Large intestine (tissue), 3 donors: ENCODE data around the gene EIF3F. TPM values are rescaled to one million over a fixed set of nuclear protein-coding genes. Genes with fewer than 3 reads are reported as not detected.

Experiments used
- DNase-seq, 2 donors: peaks; one replicate each; pipeline versions ENCODE4 v3.0.0 to v3.0.0-alpha.2; 2013
- H3K27ac ChIP-seq: one replicate; pipeline ENCODE4 v1.5.1; 2013; ENCODE audit warnings: low read length
- H3K27me3 ChIP-seq: 2 replicates; pipeline ENCODE4 v1.6.1; 2013; ENCODE audit warnings: low read length; ENCODE audit not compliant: control insufficient read depth, insufficient read depth
- H3K36me3 ChIP-seq: 2 replicates; pipeline ENCODE4 v1.6.1; 2013; ENCODE audit warnings: low read length; ENCODE audit not compliant: control insufficient read depth, insufficient read depth
- H3K4me1 ChIP-seq: one replicate; pipeline ENCODE4 v1.6.1; 2013; ENCODE audit warnings: low read length; ENCODE audit not compliant: control insufficient read depth, insufficient read depth
- H3K4me3 ChIP-seq: one replicate; pipeline ENCODE4 v1.5.1; 2013; ENCODE audit warnings: low read length
- H3K9me3 ChIP-seq: one replicate; pipeline ENCODE4 v1.6.1; 2013; ENCODE audit warnings: mild to moderate bottlenecking, low read depth, low read length, moderate library complexity; ENCODE audit not compliant: control insufficient read depth
- WGBS: methylation state at CpG from one replicate; pipeline ENCODE4 v1.1.5; 2013; ENCODE audit warnings: low lambda C conversion rate; ENCODE audit not compliant: insufficient coverage; 5-methylcytosine and 5-hydroxymethylcytosine counted together
- polyA plus RNA-seq: library from polyadenylated mRNA; unstranded; fragments of 120-200 nt; gene quantifications from one replicate; pipeline ENCODE4 v1.2.1, GENCODE V29; 2013

Gene EIF3F
- polyA plus RNA-seq, 1 donor: 357 TPM

DNA sequence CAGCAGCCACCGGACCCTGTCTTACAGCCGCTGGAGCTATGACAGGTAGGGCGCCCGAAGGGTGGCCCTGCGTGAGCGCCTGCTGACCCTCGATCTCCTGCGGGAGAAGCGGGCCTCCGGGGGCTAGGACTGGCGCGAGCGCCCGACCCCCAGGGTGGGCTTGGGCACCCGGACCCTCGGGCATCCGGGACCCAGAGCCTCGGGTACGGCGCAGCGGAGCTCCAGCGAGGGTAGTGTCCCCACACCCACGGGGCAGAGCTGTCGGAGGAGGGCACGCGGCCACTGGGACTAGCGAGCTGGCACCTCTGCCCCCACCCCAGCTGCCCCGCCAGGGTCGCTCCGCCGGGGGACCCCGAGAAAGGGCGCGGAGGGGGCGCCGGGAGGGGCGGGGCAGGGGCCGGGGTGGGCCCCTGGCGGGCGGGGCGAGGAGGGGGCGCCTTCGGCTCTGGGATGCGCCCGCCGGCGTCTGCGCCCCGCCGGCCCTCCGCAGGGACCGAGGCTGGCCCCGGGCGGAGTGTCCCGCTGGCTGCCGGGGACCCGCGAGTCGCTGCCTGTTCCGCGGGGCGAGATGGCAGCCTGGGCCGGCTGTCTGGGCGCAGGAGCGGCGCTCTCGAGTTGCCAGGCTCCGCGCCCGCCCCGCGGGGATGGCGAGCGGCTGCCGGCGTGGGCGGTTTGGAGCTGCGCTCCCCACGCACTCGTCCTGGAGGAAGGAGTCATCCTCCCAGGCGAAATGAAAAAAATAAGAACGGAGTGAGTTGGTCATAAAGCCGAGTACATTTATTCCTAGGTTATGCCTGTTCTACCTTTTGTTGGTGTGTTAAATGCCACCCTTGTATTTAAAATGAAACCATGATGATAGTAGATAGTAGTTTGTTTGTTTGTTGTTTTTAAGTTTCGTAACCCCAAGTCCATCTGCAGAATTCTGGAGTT, 32.4 kb downstream of the EIF3F start:
- H3K27ac ChIP-seq: peak overlapping the region; percentile 56
- WGBS: no CpG with 5 or more reads among the region's 84 CpGs
- H3K36me3 ChIP-seq: no peaks in the 10 kb centered on the region
- peak overlapping the region; percentile 42 for H3K4me3 ChIP-seq
- no peak for DNase-seq
- H3K9me3 ChIP-seq: peaks cover 3% of the 10 kb centered on the region
- H3K27me3 ChIP-seq: peaks cover 65% of the 10 kb centered on the region
- no peaks in the 10 kb centered on the region for H3K4me1 ChIP-seq

DNA sequence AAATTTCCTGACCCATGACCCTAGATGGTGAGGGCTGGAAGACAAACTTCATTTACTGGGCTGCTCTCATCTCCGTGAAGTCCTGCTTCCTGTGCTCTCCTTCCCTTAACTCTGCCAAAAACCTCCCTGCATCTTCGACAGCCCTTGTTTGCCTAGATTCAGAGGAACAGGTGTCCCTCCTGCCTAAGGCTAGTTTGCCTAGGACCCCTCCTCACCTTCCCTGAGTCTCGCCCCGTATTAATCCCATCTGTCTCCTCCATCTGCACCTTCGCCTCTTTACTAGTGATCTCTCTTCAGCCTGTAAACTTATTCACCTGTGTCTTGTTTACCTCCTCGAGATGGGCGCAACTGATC, 33.1 kb downstream of the EIF3F start:
- Histone ChIP-seq H3K27ac (no peak overlapping the region), H3K27me3 (peaks cover 61% of the 10 kb centered on the region)

DNA sequence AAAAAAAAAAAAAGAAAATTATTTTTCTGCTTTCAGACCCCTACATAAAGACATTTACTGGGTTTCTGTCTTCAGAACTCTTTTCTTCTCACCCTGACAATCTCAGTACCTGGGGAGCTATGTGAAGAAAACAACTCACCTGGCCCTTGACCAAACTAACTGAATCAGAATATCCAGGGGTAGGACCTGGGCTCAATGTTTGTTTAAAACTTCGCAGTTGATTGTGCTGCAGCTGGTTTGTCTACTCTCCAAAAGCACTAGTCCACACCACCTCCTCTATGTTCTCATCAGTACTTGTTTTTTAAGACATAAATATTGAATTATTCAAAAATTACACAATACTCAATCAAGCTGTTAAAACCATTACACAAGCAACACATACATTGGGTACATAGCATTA, 34.8 kb downstream of the EIF3F start:
- peaks cover 3% of the 10 kb centered on the region for H3K9me3 ChIP-seq
- H3K4me3 ChIP-seq: no peak overlapping the region
- whole genome bisulfite sequencing: no CpG with 5 or more reads among the region's 1 CpG
- peaks cover 46% of the 10 kb centered on the region for H3K27me3 ChIP-seq
- no peaks in the 10 kb centered on the region for H3K36me3 ChIP-seq
- no peak for DNase-seq
- no peaks in the 10 kb centered on the region for H3K4me1 ChIP-seq
- no peak overlapping the region for H3K27ac ChIP-seq

More for the DNA sequence above, 33.1 kb downstream of the EIF3F start:
- H3K9me3 ChIP-seq: peaks cover 3% of the 10 kb centered on the region
- H3K4me1 ChIP-seq: no peaks in the 10 kb centered on the region
- 53% methylated on average over 4 of the region's 7 CpGs for WGBS
- H3K36me3 ChIP-seq: no peaks in the 10 kb centered on the region
- DNase-seq: no peak
- H3K4me3 ChIP-seq: peak overlapping the region; percentile 24

DNA sequence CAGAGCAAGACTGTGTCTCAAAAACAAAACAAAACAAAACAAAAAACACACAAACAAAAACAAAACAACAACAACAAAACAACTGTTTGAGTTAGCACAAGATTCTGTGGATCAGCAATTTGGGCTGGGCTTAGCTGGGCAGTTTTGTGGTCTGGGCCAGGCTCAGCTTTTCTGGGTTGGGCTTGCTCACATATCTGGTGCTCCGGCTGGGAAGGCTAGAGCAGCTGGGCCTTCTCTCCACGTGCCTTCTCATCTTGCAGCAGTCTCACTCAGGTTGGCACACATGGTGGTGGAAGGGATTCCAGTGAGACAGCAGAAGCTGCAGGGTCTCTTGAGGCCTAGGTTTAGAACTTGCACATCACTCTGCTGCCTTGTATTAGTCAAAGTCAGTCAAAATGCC, 35.7 kb downstream of the EIF3F start:
- Histone ChIP-seq H3K9me3 (peaks cover 3% of the 10 kb centered on the region), H3K27me3 (peaks cover 36% of the 10 kb centered on the region), H3K4me1 (no peaks in the 10 kb centered on the region), H3K36me3 (no peaks in the 10 kb centered on the region), H3K4me3 (no peak overlapping the region), H3K27ac (no peak overlapping the region)
- no CpG with 5 or more reads among the region's 2 CpGs for WGBS
- no peak for DNase-seq

DNA sequence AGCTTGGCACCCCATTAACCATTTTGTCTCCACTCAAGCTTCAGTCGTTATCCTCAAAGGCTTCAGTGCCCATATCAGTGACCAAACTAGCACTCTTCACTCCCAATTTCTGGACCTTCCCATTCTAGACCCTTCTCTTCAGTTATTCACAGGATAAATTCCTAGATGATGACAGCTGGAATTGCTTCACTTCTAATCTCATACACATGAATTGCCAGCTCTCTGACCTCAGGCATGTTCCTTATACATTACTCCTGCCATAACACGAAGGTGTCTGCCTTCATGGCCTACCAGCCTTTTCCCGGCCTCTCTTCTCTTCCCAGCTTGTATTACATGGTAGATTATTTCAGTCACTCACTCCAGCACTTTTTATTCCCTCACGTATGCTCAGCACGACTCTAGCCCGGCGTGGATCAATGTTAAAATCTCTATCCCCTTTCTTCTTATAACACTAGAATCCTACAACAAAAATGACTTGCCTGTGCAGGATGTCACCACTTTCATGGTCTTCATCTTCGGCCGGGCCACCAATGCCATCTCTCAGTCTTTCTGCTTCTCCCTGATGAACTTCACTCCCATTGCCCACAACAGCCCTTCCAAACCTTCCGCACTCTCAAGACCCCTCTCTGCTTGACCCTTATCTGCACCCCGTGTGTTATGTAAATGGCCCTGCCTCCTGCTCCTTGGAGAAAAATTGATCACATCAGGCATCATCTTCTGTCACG, 36.9 kb downstream of the EIF3F start:
- H3K9me3 ChIP-seq: peaks cover 3% of the 10 kb centered on the region
- H3K36me3 ChIP-seq: no peaks in the 10 kb centered on the region
- H3K4me3 ChIP-seq: no peak overlapping the region
- no peaks in the 10 kb centered on the region for H3K4me1 ChIP-seq
- H3K27ac ChIP-seq: no peak overlapping the region
- WGBS: 90% methylated on average over 4 of the region's 12 CpGs
- no peak for DNase-seq
- H3K27me3 ChIP-seq: peaks cover 26% of the 10 kb centered on the region

DNA sequence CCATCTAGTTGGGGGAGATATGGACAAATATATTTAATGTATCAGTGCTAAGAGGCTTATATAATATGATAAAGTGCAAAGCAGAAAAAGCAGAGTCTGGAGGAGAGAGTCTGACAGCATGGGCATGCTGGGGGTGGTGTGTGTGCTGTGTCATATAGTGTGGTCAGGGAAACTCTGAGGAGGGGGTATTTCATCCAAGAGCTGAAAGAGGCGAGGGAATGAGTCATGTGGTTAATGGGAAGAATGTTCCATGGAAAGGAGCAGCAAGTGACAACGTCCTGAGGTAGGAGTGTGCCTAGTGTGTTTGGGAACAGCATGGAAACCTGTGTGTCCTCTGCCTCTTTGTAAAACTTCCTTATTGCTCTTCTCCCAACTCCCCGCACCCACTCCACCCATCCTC, 38.0 kb downstream of the EIF3F start:
- Histone ChIP-seq H3K27ac (no peak overlapping the region), H3K4me1 (no peaks in the 10 kb centered on the region), H3K9me3 (no peaks in the 10 kb centered on the region), H3K27me3 (peaks cover 19% of the 10 kb centered on the region), H3K36me3 (no peaks in the 10 kb centered on the region), H3K4me3 (no peak overlapping the region)
- no peak for DNase-seq
- 73% methylated on average over 2 of the region's 3 CpGs for WGBS

DNA sequence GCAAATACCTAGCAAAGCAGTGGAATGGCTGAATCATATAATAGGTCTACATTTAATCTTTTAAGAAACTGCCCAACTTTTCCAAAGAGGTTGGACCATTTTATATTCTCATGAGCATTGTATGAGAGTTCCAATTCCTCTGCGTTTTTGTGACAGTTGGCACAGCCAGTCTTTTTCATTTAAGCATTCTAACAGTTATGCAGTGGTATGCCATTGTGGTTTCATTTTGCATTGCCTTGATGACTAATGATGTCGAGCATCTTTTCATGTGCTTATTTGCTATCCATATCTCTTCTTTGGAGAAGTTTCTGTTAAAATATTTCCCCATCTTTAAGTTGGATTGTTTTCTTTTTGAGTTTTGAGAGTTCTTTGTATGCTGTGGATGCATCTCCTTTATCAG, 38.7 kb downstream of the EIF3F start:
- no peak overlapping the region for H3K27ac ChIP-seq
- no peaks in the 10 kb centered on the region for H3K4me1 ChIP-seq
- no peak for DNase-seq
- H3K4me3 ChIP-seq: no peak overlapping the region
- 80% methylated on average over 1 of the region's 2 CpGs for WGBS
- no peaks in the 10 kb centered on the region for H3K9me3 ChIP-seq
- H3K36me3 ChIP-seq: no peaks in the 10 kb centered on the region
- H3K27me3 ChIP-seq: peaks cover 12% of the 10 kb centered on the region

DNA sequence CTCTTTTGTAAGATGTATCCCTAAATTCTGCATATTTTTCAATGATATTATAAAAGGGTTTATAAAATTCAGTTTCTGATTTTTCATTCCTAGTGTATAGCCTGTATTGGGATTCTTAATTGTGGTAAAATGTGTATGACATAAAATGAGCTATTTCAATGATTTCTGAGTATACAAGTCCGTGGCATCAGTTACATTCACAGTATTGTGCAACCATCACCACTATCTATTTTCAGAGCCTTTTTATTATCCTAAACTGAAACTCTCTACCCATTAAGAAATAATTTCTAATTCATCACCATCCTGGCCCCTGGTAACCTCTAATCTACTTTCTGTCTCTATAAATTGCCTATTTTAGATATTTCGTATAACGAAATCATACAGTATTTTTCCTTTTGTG, 39.8 kb downstream of the EIF3F start:
- WGBS: 93% methylated on average over 2 of the region's 3 CpGs

DNA sequence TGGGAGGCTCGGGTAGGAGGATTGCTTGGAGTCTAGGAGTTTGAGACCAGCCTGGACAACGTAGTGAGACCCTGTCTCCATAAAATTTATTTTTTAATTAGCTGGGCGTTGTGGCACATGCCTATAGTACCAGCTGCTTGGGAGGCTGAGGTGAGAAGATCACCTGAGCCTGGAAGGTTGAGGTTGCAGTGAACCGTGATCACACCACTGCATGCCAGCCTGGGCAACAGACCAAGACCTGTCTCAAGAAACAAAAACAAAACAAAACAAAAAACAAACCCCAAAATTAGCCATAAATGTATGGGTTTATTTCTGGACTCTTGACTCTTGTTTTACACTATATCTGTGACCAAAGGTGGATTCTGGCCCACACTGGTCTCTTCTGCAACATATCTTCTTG, 41.6 kb downstream of the EIF3F start:
- 67% methylated on average over 1 of the region's 4 CpGs for WGBS
- Histone ChIP-seq H3K27me3 (peaks cover 4% of the 10 kb centered on the region), H3K4me3 (no peak overlapping the region), H3K36me3 (no peaks in the 10 kb centered on the region), H3K27ac (no peak overlapping the region), H3K4me1 (peaks cover 6% of the 10 kb centered on the region), H3K9me3 (no peaks in the 10 kb centered on the region)
- DNase-seq: no peak

More for the DNA sequence above, 39.8 kb downstream of the EIF3F start:
- Histone ChIP-seq H3K4me3 (no peak overlapping the region), H3K9me3 (no peaks in the 10 kb centered on the region), H3K27ac (no peak overlapping the region), H3K27me3 (peaks cover 5% of the 10 kb centered on the region), H3K36me3 (no peaks in the 10 kb centered on the region), H3K4me1 (no peaks in the 10 kb centered on the region)
- no peak for DNase-seq

DNA sequence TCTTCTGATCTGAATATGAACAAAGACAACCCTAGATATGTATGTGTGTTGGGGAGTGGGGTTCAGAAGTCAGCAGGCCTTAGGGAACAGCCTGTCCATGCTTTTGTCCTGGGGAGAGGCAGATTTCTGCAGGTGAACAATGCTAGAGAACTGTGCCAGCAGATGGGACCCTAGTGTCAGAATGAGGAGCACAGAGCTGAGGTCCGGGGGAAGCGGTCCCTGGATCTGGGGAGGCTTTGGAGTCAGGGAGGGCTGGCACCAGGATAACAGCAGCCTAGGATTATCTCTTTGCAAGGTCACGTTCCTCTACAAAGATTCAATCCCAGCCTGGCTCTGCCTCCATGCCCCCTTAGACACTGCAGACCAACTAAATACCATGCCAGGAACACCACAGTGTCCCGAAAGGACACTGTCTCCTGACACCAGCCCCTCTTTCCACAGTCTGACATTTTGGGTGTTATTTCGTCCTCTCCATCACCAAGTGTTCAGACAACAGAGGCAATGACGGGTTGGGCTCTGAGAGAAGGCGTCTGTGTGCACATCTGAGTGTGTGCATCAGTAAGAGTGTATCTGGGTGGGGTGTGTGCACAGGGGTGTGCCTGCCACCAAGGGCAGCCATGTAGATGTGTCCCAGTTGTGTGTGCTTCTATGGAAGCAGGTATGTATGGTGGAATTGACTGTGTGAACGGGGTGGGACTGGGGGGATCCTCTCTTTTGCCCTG, 43.5 kb downstream of the EIF3F start:
- H3K27ac ChIP-seq: no peak overlapping the region
- H3K9me3 ChIP-seq: no peaks in the 10 kb centered on the region
- no peak overlapping the region for H3K4me3 ChIP-seq
- H3K36me3 ChIP-seq: no peaks in the 10 kb centered on the region
- no peak for DNase-seq
- peaks cover 11% of the 10 kb centered on the region for H3K4me1 ChIP-seq
- 100% methylated on average over 1 of the region's 8 CpGs for WGBS
- H3K27me3 ChIP-seq: no peaks in the 10 kb centered on the region
